Progenitor cell of endocrine pancreas (in vitro differentiated cells): ENCODE data around the gene CABP2. TPM values are rescaled to one million over a fixed set of nuclear protein-coding genes. Genes with fewer than 3 reads are reported as not detected.

Experiments
- DNase-seq: peaks from one replicate; pipeline ENCODE4 v3.0.0; 2021; ENCODE audit warnings: low spot score; ENCODE audit not compliant: unreplicated experiment
- H3K27ac Mint-ChIP-seq: 2 replicates; pipeline ENCODE4 v1.8.0; 2021; ENCODE audit warnings: mild to moderate bottlenecking, moderate library complexity, mixed read lengths
- H3K27me3 Mint-ChIP-seq: 2 replicates; pipeline ENCODE4 v1.8.0; 2021; ENCODE audit warnings: mixed read lengths
- H3K36me3 Mint-ChIP-seq: 2 replicates; pipeline ENCODE4 v1.8.0; 2022; ENCODE audit warnings: mixed read lengths; ENCODE audit not compliant: insufficient read depth
- H3K4me1 Mint-ChIP-seq: 2 replicates; pipeline ENCODE4 v1.8.0; 2021; ENCODE audit warnings: low read depth, mixed read lengths
- H3K4me3 Mint-ChIP-seq: 2 replicates; pipeline ENCODE4 v1.8.0; 2021; ENCODE audit warnings: low read depth, mild to moderate bottlenecking, moderate library complexity, mixed read lengths
- H3K9me3 Mint-ChIP-seq: 2 replicates; pipeline ENCODE4 v1.8.0; 2021; ENCODE audit warnings: low read depth, mixed read lengths
- total RNA-seq: library from RNA; stranded (reverse); gene quantifications from 2 replicates; pipeline ENCODE4 v1.2.1, GENCODE V29; 2021
- TF ChIP-seq, protein P1 (sequence below): fragments of 200-600 bp; sonication (generic); IDR thresholded peaks from one replicate; pipeline ENCODE4 v1.5.0; 2021; ENCODE audit warnings: antibody characterized with exemption, mild to moderate bottlenecking; ENCODE audit not compliant: unreplicated experiment

Gene CABP2
- total RNA-seq, 1 donor from 2014 or later, result not detected

DNA sequence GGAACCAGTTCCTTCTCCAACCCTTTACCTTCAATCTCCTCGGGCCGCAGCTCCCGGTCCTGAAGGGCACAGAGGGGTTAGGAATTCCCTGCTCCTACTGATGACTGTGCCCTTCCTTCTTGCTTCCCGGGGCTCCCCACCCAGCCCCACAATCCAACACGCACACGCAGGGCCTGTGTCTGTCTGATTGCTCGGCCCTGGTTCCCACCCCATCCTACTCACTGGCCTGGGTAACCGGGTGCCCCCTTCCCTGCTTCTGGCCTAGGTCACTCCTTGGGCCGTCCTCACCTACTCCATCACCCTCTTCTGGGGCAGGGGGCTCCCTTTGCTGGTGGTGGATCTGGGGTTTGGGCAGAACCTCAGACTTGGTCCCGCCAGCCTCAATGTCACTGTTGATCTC is 1.3 kb downstream of the CABP2 start:
- H3K9me3 Mint-ChIP-seq, result no peaks in the 10 kb centered on the region
- H3K4me3 Mint-ChIP-seq, result no peak overlapping the region
- H3K36me3 Mint-ChIP-seq, result no peaks in the 10 kb centered on the region
- H3K27me3 Mint-ChIP-seq, result peaks cover 10% of the 10 kb centered on the region
- TF ChIP-seq, protein P1, sequence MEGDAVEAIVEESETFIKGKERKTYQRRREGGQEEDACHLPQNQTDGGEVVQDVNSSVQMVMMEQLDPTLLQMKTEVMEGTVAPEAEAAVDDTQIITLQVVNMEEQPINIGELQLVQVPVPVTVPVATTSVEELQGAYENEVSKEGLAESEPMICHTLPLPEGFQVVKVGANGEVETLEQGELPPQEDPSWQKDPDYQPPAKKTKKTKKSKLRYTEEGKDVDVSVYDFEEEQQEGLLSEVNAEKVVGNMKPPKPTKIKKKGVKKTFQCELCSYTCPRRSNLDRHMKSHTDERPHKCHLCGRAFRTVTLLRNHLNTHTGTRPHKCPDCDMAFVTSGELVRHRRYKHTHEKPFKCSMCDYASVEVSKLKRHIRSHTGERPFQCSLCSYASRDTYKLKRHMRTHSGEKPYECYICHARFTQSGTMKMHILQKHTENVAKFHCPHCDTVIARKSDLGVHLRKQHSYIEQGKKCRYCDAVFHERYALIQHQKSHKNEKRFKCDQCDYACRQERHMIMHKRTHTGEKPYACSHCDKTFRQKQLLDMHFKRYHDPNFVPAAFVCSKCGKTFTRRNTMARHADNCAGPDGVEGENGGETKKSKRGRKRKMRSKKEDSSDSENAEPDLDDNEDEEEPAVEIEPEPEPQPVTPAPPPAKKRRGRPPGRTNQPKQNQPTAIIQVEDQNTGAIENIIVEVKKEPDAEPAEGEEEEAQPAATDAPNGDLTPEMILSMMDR, result no peak
- no peak for DNase-seq
- H3K27ac Mint-ChIP-seq, result no peak overlapping the region
- no peaks in the 10 kb centered on the region for H3K4me1 Mint-ChIP-seq

- H3K27me3 Mint-ChIP-seq, result peaks cover 10% of the 10 kb centered on the region
- TF ChIP-seq, protein P1, result no peak
- no peaks in the 10 kb centered on the region for H3K36me3 Mint-ChIP-seq
- no peaks in the 10 kb centered on the region for H3K9me3 Mint-ChIP-seq
- no peak overlapping the region for H3K4me3 Mint-ChIP-seq
- no peaks in the 10 kb centered on the region for H3K4me1 Mint-ChIP-seq
- no peak overlapping the region for H3K27ac Mint-ChIP-seq
- DNase-seq, result no peak
These were observed 2.1 kb downstream of the CABP2 start for GRCh38 chr11:67520856-67521824.

DNA sequence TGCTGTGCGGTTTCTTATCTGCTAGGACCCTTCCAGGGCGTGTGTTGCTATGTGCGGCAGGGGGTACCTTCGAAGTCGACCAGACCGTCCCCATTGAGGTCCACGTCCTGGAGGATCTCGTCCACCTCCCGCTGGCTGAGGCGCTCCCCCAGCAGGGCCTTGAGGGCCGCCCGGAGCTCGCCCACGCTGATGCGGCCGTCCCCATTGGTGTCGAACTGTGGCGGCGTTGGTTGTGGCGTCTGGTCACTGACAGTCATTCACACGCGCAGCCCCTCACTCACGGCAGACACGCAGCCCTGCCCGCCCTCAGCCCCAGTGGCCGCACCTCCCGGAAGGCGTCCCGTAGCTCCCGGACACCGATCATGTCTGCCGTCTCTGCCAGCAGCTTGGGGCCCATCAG is 3.5 kb downstream of the CABP2 start:
- TF ChIP-seq, protein P1, result no peak
- Mint-ChIP-seq H3K27ac (no peak overlapping the region), H3K4me1 (no peaks in the 10 kb centered on the region), H3K27me3 (peaks cover 9% of the 10 kb centered on the region), H3K4me3 (no peak overlapping the region), H3K9me3 (no peaks in the 10 kb centered on the region), H3K36me3 (no peaks in the 10 kb centered on the region)
- no peak for DNase-seq

- no peak overlapping the region for H3K27ac Mint-ChIP-seq
- no peaks in the 10 kb centered on the region for H3K4me1 Mint-ChIP-seq
- no peaks in the 10 kb centered on the region for H3K36me3 Mint-ChIP-seq
- H3K27me3 Mint-ChIP-seq, result peaks cover 16% of the 10 kb centered on the region
- no peak overlapping the region for H3K4me3 Mint-ChIP-seq
- TF ChIP-seq, protein P1, result no peak
- DNase-seq, result no peak
- H3K9me3 Mint-ChIP-seq, result no peaks in the 10 kb centered on the region
These were observed 5.3 kb downstream of the CABP2 start for GRCh38 chr11:67517784-67518552.

- no peaks in the 10 kb centered on the region for H3K4me1 Mint-ChIP-seq
- no peak overlapping the region for H3K27ac Mint-ChIP-seq
These were observed 6.4 kb downstream of the CABP2 start for GRCh38 chr11:67516806-67517205.

More at GRCh38 chr11:67516806-67517205, 6.4 kb downstream of the CABP2 start:
- Mint-ChIP-seq H3K4me3 (no peak overlapping the region), H3K27me3 (peaks cover 21% of the 10 kb centered on the region), H3K9me3 (no peaks in the 10 kb centered on the region), H3K36me3 (no peaks in the 10 kb centered on the region)
- TF ChIP-seq, protein P1, result no peak
- DNase-seq, result no peak
